Type B pancreatic cell (in vitro differentiated cells): Measurements from ENCODE around the gene STK10. TPM values are rescaled to one million over a fixed set of nuclear protein-coding genes. Genes with fewer than 3 reads are reported as not detected.

ENCODE experiments used
- DNase-seq: peaks from one replicate; pipeline ENCODE4 v3.0.0; 2021; ENCODE audit warnings: mixed read lengths; ENCODE audit not compliant: unreplicated experiment; ENCODE audit errors: extremely low spot score
- H3K27ac Mint-ChIP-seq: 2 replicates; pipeline ENCODE4 v1.8.0; 2021; ENCODE audit warnings: mild to moderate bottlenecking, mixed read lengths
- H3K27me3 Mint-ChIP-seq: 2 replicates; pipeline ENCODE4 v1.8.0; 2021; ENCODE audit warnings: mixed read lengths
- H3K36me3 Mint-ChIP-seq: 2 replicates; pipeline ENCODE4 v1.8.0; 2021; ENCODE audit warnings: mixed read lengths
- H3K4me1 Mint-ChIP-seq: one replicate; pipeline ENCODE4 v1.8.0; 2021; ENCODE audit warnings: mixed read lengths; ENCODE audit not compliant: unreplicated experiment
- H3K4me3 Mint-ChIP-seq: 2 replicates; pipeline ENCODE4 v1.8.0; 2021; ENCODE audit warnings: mild to moderate bottlenecking, mixed read lengths
- H3K9me3 Mint-ChIP-seq: 2 replicates; pipeline ENCODE4 v1.8.0; 2021; ENCODE audit warnings: mixed read lengths
- CTCF ChIP-seq: fragments of 200-600 bp; sonication (generic); conservative IDR thresholded peaks from 2 replicates; pipeline ENCODE4 v1.5.0; 2021; ENCODE audit warnings: antibody characterized with exemption, mild to moderate bottlenecking
- total RNA-seq: library from RNA; stranded (reverse); gene quantifications from 2 replicates; pipeline ENCODE4 v1.2.1, GENCODE V29; 2021; ENCODE audit warnings: low replicate concordance

The STK10 gene
- total RNA-seq, 1 donor from 2014 or later = 15.2 TPM

- Mint-ChIP-seq H3K27ac (no peak overlapping the region), H3K9me3 (peaks cover 4% of the 10 kb centered on the region), H3K27me3 (no peaks in the 10 kb centered on the region), H3K4me1 (peaks cover 7% of the 10 kb centered on the region), H3K36me3 (peaks cover 13% of the 10 kb centered on the region), H3K4me3 (no peak overlapping the region)
- TF ChIP-seq CTCF = no peak
- DNase-seq = no peak
These were observed 132.0 kb downstream of the STK10 start for GRCh38 chr5:172055996-172056395.

GRCh38 chr5:172055421-172055820 is 132.6 kb downstream of the STK10 start:
- no peaks in the 10 kb centered on the region for H3K27me3 Mint-ChIP-seq
- peaks cover 8% of the 10 kb centered on the region for H3K36me3 Mint-ChIP-seq
- H3K4me1 Mint-ChIP-seq = peaks cover 7% of the 10 kb centered on the region
- no peak overlapping the region for H3K27ac Mint-ChIP-seq
- DNase-seq = no peak
- no peak overlapping the region for H3K4me3 Mint-ChIP-seq
- H3K9me3 Mint-ChIP-seq = peaks cover 4% of the 10 kb centered on the region
- no peak for TF ChIP-seq CTCF

- Mint-ChIP-seq H3K9me3 (peaks cover 3% of the 10 kb centered on the region), H3K36me3 (peaks cover 7% of the 10 kb centered on the region), H3K27ac (no peak overlapping the region), H3K4me3 (no peak overlapping the region), H3K4me1 (peaks cover 7% of the 10 kb centered on the region), H3K27me3 (no peaks in the 10 kb centered on the region)
- no peak for DNase-seq
- TF ChIP-seq CTCF = no peak
These were observed 133.3 kb downstream of the STK10 start for GRCh38 chr5:172054611-172055153.

GRCh38 chr5:172052450-172053236 is 135.4 kb downstream of the STK10 start:
- H3K36me3 Mint-ChIP-seq = peaks cover 8% of the 10 kb centered on the region
- no peak overlapping the region for H3K4me3 Mint-ChIP-seq
- H3K4me1 Mint-ChIP-seq = peaks cover 7% of the 10 kb centered on the region
- DNase-seq = no peak
- no peaks in the 10 kb centered on the region for H3K27me3 Mint-ChIP-seq
- no peaks in the 10 kb centered on the region for H3K9me3 Mint-ChIP-seq
- TF ChIP-seq CTCF = no peak
- peak overlapping the region; percentile 36 for H3K27ac Mint-ChIP-seq

GRCh38 chr5:172051643-172052339 is 136.2 kb downstream of the STK10 start:
- peak overlapping the region; percentile 36 for H3K27ac Mint-ChIP-seq
- TF ChIP-seq CTCF = no peak
- H3K4me1 Mint-ChIP-seq = peaks cover 7% of the 10 kb centered on the region
- H3K36me3 Mint-ChIP-seq = peaks cover 8% of the 10 kb centered on the region
- no peak for DNase-seq
- H3K4me3 Mint-ChIP-seq = no peak overlapping the region
- H3K27me3 Mint-ChIP-seq = no peaks in the 10 kb centered on the region
- H3K9me3 Mint-ChIP-seq = no peaks in the 10 kb centered on the region
